ENCODE measurements around the gene ADAR. TPM values are rescaled to one million over a fixed set of nuclear protein-coding genes. Genes with fewer than 3 reads are reported as not detected.

The ADAR gene
- total RNA-seq, 1 donor from 2014 or later, result 162 TPM

- no peak for DNase-seq (ENCODE audit: extremely low read depth, low read depth, low spot score)
Measured at GRCh38 chr1:154616659-154617345, 8.8 kb upstream of the ADAR start.

GRCh38 chr1:154615411-154615810 lies 7.4 kb upstream of the ADAR start:
- no peak for DNase-seq (ENCODE audit: extremely low read depth, low read depth, low spot score)

GRCh38 chr1:154614901-154615300 lies 6.9 kb upstream of the ADAR start:
- no peak for DNase-seq (ENCODE audit: extremely low read depth, low read depth, low spot score)

- DNase-seq (ENCODE audit: extremely low read depth, low read depth, low spot score), result no peak
Measured at GRCh38 chr1:154614247-154614646, 6.3 kb upstream of the ADAR start.

GRCh38 chr1:154611150-154611862 lies 3.3 kb upstream of the ADAR start:
- DNase-seq (ENCODE audit: extremely low read depth, low read depth, low spot score), result no peak

GRCh38 chr1:154609398-154610380 lies 1.7 kb upstream of the ADAR start:
- DNase-seq (ENCODE audit: extremely low read depth, low read depth, low spot score), result no peak

GRCh38 chr1:154608397-154609270 lies 648 bp upstream of the ADAR start:
- no peak for DNase-seq (ENCODE audit: extremely low read depth, low read depth, low spot score)

- DNase-seq (ENCODE audit: extremely low read depth, low read depth, low spot score), result no peak
Measured at GRCh38 chr1:154607106-154607608, 829 bp downstream of the ADAR start.

- DNase-seq (ENCODE audit: extremely low read depth, low read depth, low spot score), result no peak
Measured at GRCh38 chr1:154605534-154605933, 2.5 kb downstream of the ADAR start.

- DNase-seq (ENCODE audit: extremely low read depth, low read depth, low spot score), result no peak
Measured at GRCh38 chr1:154603317-154603716, 4.7 kb downstream of the ADAR start.

- DNase-seq (ENCODE audit: extremely low read depth, low read depth, low spot score), result no peak
Measured at GRCh38 chr1:154599658-154600057, 8.3 kb downstream of the ADAR start.

- DNase-seq (ENCODE audit: extremely low read depth, low read depth, low spot score), result no peak
Measured at GRCh38 chr1:154598871-154599635, 8.9 kb downstream of the ADAR start.

GRCh38 chr1:154595621-154596020 lies 12.4 kb downstream of the ADAR start:
- DNase-seq (ENCODE audit: extremely low read depth, low read depth, low spot score), result no peak

- DNase-seq (ENCODE audit: extremely low read depth, low read depth, low spot score), result no peak
Measured at GRCh38 chr1:154594811-154595210, 13.2 kb downstream of the ADAR start.

GRCh38 chr1:154593390-154593789 lies 14.6 kb downstream of the ADAR start:
- no peak for DNase-seq (ENCODE audit: extremely low read depth, low read depth, low spot score)

- DNase-seq (ENCODE audit: extremely low read depth, low read depth, low spot score), result no peak
Measured at GRCh38 chr1:154591206-154591605, 16.8 kb downstream of the ADAR start.

- DNase-seq (ENCODE audit: extremely low read depth, low read depth, low spot score), result no peak
Measured at GRCh38 chr1:154590756-154591155, 17.2 kb downstream of the ADAR start.

GRCh38 chr1:154589780-154590179 lies 18.2 kb downstream of the ADAR start:
- no peak for DNase-seq (ENCODE audit: extremely low read depth, low read depth, low spot score)

GRCh38 chr1:154586641-154587040 lies 21.3 kb downstream of the ADAR start:
- DNase-seq (ENCODE audit: extremely low read depth, low read depth, low spot score), result no peak

Measured in glomerular endothelial cell (primary cell).